Adrenal gland (tissue), 12 donors: ENCODE results near the gene PIP4K2C. TPM values are rescaled to one million over a fixed set of nuclear protein-coding genes. Genes with fewer than 3 reads are reported as not detected.
A peak's percentile ranks its signal among the peaks of the same experiment; 100 is the strongest.

ENCODE experiments used
- DNase-seq, 7 donors: peaks; one replicate each; pipeline ENCODE4 v3.0.0-alpha.2; 2019 to 2020
- H3K27ac ChIP-seq, 5 donors: fragments of 200-600 bp; sonication (generic) in 4 of 5; 1 replicate in 3 of 5; 2 replicates in 2 of 5; pipeline versions ENCODE4 v1.5.1 to v1.8.0; 2016 to 2020; ENCODE audit warnings: mild to moderate bottlenecking in 1 of 5
- H3K27me3 ChIP-seq: fragments of 200-600 bp; 2 replicates; pipeline ENCODE4 v1.8.0; 2021
- H3K36me3 ChIP-seq, 2 donors: fragments of 200-600 bp; replicated peaks in 1 of 2; 1 replicate in 1 of 2; 2 replicates in 1 of 2; pipeline versions ENCODE4 v1.5.1 to v1.8.0; 2018 to 2022
- H3K4me1 ChIP-seq, 2 donors: fragments of 200-600 bp; replicated peaks in 1 of 2; 1 replicate in 1 of 2; 2 replicates in 1 of 2; pipeline versions ENCODE4 v1.5.1 to v1.8.0; 2018 to 2021
- H3K4me3 ChIP-seq, 4 donors: fragments of 200-600 bp; sonication (generic) in 3 of 4; one replicate each; pipeline ENCODE4 v1.5.1; 2016 to 2018
- H3K9me3 ChIP-seq, 3 donors: fragments of 200-600 bp; sonication (generic) in 1 of 3; replicated peaks in 1 of 3; 1 replicate in 2 of 3; 2 replicates in 1 of 3; pipeline versions ENCODE4 v1.5.1 to v1.8.0; 2016 to 2021
- CTCF ChIP-seq, 6 experiments: fragments of 450-650 bp in 4 of 6; fragments of 200-600 bp in 2 of 6; sonication (generic) in 1 of 6; IDR thresholded peaks; 1 replicate in 5 of 6; 2 replicates in 1 of 6; pipeline versions ENCODE4 v1.5.1 to v1.8.0; 2016 to 2021; ENCODE audit warnings: antibody characterized with exemption in 6 of 6, mild to moderate bottlenecking in 2 of 6, moderate library complexity in 1 of 6
- POLR2A ChIP-seq, 2 donors: fragments of 450-650 bp; IDR thresholded peaks; one replicate each; pipeline ENCODE4 v1.6.1; 2017; ENCODE audit warnings: antibody characterized with exemption in 2 of 2, mild to moderate bottlenecking in 2 of 2, moderate library complexity in 1 of 2
- WGBS, 4 donors: extraction: QIAGEN DNeasy Blood & Tissue Kit in 2 of 4; methylation state at CpG; one replicate each; pipeline versions ENCODE4 v1.1.5 to v1.1.7; 2013 to 2017; 5-methylcytosine and 5-hydroxymethylcytosine counted together
- intact Hi-C, 2 donors: fragments of 100-400 bp; cut with DNase I; formaldehyde crosslinking; loops; one replicate each; pipeline versions ENCODE4 v1.14.1 to v1.15.0; 2022 to 2023
- polyA plus RNA-seq, 3 donors: library from polyadenylated mRNA; stranded (reverse); fragments of 200-250 nt in 2 of 3; fragments of 350-450 nt in 1 of 3; fragmentation: Illumina TruSeq in 1 of 3; extraction: RNeasy Lipid Tissue Mini Kit (QIAGEN cat#74804) in 1 of 3; gene quantifications; one replicate each; pipeline ENCODE4 v1.2.3, GENCODE V29; 2013 to 2014
- total RNA-seq, 9 donors: library from RNA; depleted of rRNA in 4 of 9; stranded (reverse); fragments of >200 nt in 4 of 9; fragments of 120-200 nt in 1 of 9; fragmentation: NEBNext Ultra II Directional in 1 of 9; extraction: Animal tissue kit (Norgen Biotek cat#: 25700) in 1 of 9; gene quantifications; one replicate each; pipeline versions ENCODE4 v1.1.0 to v1.2.4, GENCODE V29; 2013 to 2023
- donor health status: healthy with polysubstance abuse.
- donor health status: Bipolar disorder and iron deficiency.
- donor health status: DM: yes; HTN: yes; CAD: no.
- donor health status: DM: no; HTN: no; CAD: no.
- donor health status: DM: no; HTN: no; CAD: no.
- donor health status: DM: yes; HTN: yes; CAD: no.

Gene PIP4K2C
- total and polyA plus RNA-seq, 12 donors, result 8.1 to 75.9 (median 28.2) TPM

GRCh38 chr12:57619434-57620244 is 28.6 kb downstream of the PIP4K2C start:
- Histone ChIP-seq H3K27me3 (peaks cover 30% of the 10 kb centered on the region), H3K36me3 (no peaks in the 10 kb centered on the region), H3K4me3 (no peak overlapping the region), H3K9me3 (no peaks in the 10 kb centered on the region), H3K27ac (no peak overlapping the region), H3K4me1 (peaks cover 6 to 15% of the 10 kb centered on the region in 2 donors)
- 23 to 53% (median 31%) methylated on average over 30 to 46 of the region's 46 CpGs for WGBS, 4 donors
- TF ChIP-seq POLR2A (IDR thresholded peaks at IDR 0.05) (no peak), CTCF (IDR thresholded peaks at IDR 0.05) (no peak)
- intact Hi-C loops, result loop anchor here in 1 of 2 donors (2.0 kb wide), 1 partner anchor 37 kb away; no protein-coding TSS in a partner anchor
- no peak for DNase-seq

DNA sequence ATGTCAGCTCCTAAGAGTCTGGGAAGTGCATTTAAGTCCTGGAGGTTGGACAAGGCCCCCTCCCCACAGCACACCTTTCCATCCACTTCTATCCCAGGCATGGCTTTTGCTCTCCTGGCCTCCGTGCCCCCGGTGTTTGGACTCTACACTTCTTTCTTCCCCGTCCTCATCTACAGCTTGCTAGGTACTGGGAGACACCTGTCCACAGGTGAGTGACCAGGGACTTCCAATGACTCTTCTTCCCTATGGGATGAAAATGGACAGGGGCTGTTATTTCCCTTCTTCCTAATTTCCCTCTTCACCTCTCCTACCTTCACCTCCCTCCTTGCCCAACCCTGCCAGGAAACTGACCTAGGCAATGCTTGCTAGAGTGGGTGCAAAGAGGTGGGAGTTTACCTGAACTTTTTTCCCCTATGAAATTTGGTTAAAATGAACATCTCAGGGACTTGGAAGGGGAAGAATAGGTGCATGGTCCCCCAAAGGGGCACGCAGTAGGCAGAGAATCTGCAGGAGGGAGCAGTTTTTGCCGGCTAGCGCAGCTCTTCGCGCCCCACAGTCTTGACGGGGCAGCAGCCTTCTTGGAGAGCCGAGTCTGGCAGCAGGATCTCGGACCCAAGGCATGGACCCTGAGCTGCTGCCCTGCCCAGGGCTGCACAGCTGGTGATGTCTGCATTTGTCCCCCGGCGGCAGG is 29.4 kb downstream of the PIP4K2C start:
- H3K27ac ChIP-seq, result no peak overlapping the region
- WGBS, 4 donors, result 23 to 60% (median 32%) methylated on average over 11 to 13 of the region's 13 CpGs
- peaks cover 32% of the 10 kb centered on the region for H3K27me3 ChIP-seq
- H3K4me3 ChIP-seq, result no peak overlapping the region
- H3K36me3 ChIP-seq, result no peaks in the 10 kb centered on the region
- peaks cover 6 to 15% of the 10 kb centered on the region in 2 donors for H3K4me1 ChIP-seq
- DNase-seq, result no peak
- intact Hi-C loops, result loop anchor here in 1 of 2 donors (2.0 kb wide), 1 partner anchor 38 kb away; no protein-coding TSS in a partner anchor
- no peak for TF ChIP-seq POLR2A (IDR thresholded peaks at IDR 0.05)
- no peak for TF ChIP-seq CTCF (IDR thresholded peaks at IDR 0.05)
- no peaks in the 10 kb centered on the region for H3K9me3 ChIP-seq

DNA sequence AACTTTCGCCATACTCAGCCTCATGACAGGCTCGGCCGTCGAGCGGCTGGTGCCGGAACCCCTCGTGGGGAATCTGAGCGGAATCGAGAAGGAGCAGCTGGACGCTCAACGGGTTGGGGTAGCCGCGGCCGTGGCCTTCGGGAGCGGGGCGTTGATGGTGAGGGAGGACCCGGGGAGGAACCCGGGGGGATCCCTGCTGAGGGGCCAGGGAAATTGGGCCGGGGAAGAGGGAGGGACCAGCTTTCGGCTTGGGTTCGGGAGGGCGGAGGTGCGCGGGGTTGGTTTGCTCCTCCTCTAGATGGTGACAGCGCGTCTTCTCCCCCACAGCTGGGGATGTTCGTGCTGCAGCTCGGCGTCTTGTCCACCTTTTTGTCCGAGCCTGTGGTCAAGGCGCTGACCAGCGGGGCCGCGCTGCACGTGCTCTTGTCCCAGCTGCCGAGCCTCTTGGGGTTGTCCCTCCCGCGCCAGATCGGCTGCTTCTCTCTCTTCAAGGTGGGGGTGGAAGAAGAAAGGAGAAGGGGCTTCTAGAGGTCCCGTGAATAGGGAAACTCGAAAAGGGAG is 30.0 kb downstream of the PIP4K2C start:
- no peak overlapping the region for H3K27ac ChIP-seq
- intact Hi-C loops, result loop anchor here in 1 of 2 donors (2.0 kb wide), 1 partner anchor 38 kb away; no protein-coding TSS in a partner anchor
- TF ChIP-seq CTCF (IDR thresholded peaks at IDR 0.05) (no peak), POLR2A (IDR thresholded peaks at IDR 0.05) (no peak)
- no peaks in the 10 kb centered on the region for H3K9me3 ChIP-seq
- peaks cover 6 to 15% of the 10 kb centered on the region in 2 donors for H3K4me1 ChIP-seq
- H3K36me3 ChIP-seq, result no peaks in the 10 kb centered on the region
- peak in 1 of 7 donors; percentile 44 for DNase-seq
- WGBS, 4 donors, result 9 to 30% (median 14%) methylated on average over 26 to 42 of the region's 42 CpGs
- H3K4me3 ChIP-seq, result peak overlapping the region in 1 of 4 donors; percentile 44
- H3K27me3 ChIP-seq, result peaks cover 38% of the 10 kb centered on the region
